Liver (tissue), 9 donors: ENCODE data around the gene PPARD. TPM values are rescaled to one million over a fixed set of nuclear protein-coding genes. Genes with fewer than 3 reads are reported as not detected.

Experiments
- DNase-seq: peaks from one replicate; pipeline ENCODE4 v3.0.0-alpha.2; 2017; ENCODE audit warnings: low spot score
- H3K27ac ChIP-seq, 2 donors: one replicate each; pipeline ENCODE4 v1.7.0; 2013; ENCODE audit warnings: inconsistent platforms in 2 of 2, low read length in 2 of 2, control low read depth in 1 of 2, low read depth in 1 of 2, mild to moderate bottlenecking in 1 of 2
- H3K27me3 ChIP-seq, 4 donors: one replicate each; pipeline versions ENCODE4 v1.6.1 to v1.7.0; 2013; ENCODE audit warnings: low read length in 3 of 4, inconsistent platforms in 1 of 4, mild to moderate bottlenecking in 1 of 4, moderate library complexity in 1 of 4; ENCODE audit not compliant: control insufficient read depth in 4 of 4, insufficient read depth in 4 of 4
- H3K36me3 ChIP-seq, 4 donors: one replicate each; pipeline versions ENCODE4 v1.6.1 to v1.7.0; 2013; ENCODE audit warnings: low read length in 3 of 4, mild to moderate bottlenecking in 3 of 4, low read depth in 1 of 4, moderate library complexity in 1 of 4; ENCODE audit not compliant: control insufficient read depth in 4 of 4, insufficient read depth in 3 of 4
- H3K4me1 ChIP-seq, 4 donors: one replicate each; pipeline versions ENCODE4 v1.6.1 to v1.7.0; 2013; ENCODE audit warnings: low read length in 3 of 4, mild to moderate bottlenecking in 3 of 4, moderate library complexity in 1 of 4; ENCODE audit not compliant: control insufficient read depth in 4 of 4, insufficient read depth in 4 of 4
- H3K4me3 ChIP-seq, 3 donors: one replicate each; pipeline versions ENCODE4 v1.6.1 to v1.7.0; 2013; ENCODE audit warnings: low read length in 3 of 3, control low read depth in 1 of 3, low read depth in 1 of 3, mild to moderate bottlenecking in 1 of 3
- H3K9ac ChIP-seq, 2 donors: one replicate each; pipeline ENCODE4 v1.7.0; 2013; ENCODE audit warnings: low read length in 2 of 2, mild to moderate bottlenecking in 2 of 2, moderate library complexity in 2 of 2, control low read depth in 1 of 2, low read depth in 1 of 2
- H3K9me3 ChIP-seq, 4 donors: one replicate each; pipeline versions ENCODE4 v1.6.1 to v1.7.0; 2013; ENCODE audit warnings: low read length in 3 of 4; ENCODE audit not compliant: control insufficient read depth in 4 of 4
- ATF3 ChIP-seq: IDR thresholded peaks from 2 replicates; pipeline ENCODE4 v1.6.1; 2016; ENCODE audit warnings: antibody characterized with exemption
- EGR1 ChIP-seq, 2 donors: IDR thresholded peaks; 2 replicates each; pipeline ENCODE4 v1.6.1; 2016 to 2018; ENCODE audit warnings: antibody characterized with exemption in 2 of 2, low read depth in 2 of 2
- FOXA1 ChIP-seq: IDR thresholded peaks from 2 replicates; pipeline ENCODE4 v1.6.1; 2016; ENCODE audit warnings: antibody characterized with exemption
- FOXA2 ChIP-seq: IDR thresholded peaks from 2 replicates; pipeline ENCODE4 v1.6.1; 2016; ENCODE audit warnings: antibody characterized with exemption
- GABPA ChIP-seq, 2 donors: IDR thresholded peaks in 1 of 2; conservative IDR thresholded peaks in 1 of 2; 2 replicates each; pipeline ENCODE4 v1.6.1; 2016; ENCODE audit warnings: antibody characterized with exemption in 2 of 2, mild to moderate bottlenecking in 1 of 2, moderate library complexity in 1 of 2
- HNF4A ChIP-seq, 2 donors: conservative IDR thresholded peaks; 2 replicates each; pipeline ENCODE4 v1.6.1; 2016; ENCODE audit warnings: antibody characterized with exemption in 2 of 2, mild to moderate bottlenecking in 2 of 2
- HNF4G ChIP-seq: IDR thresholded peaks from 2 replicates; pipeline ENCODE4 v1.6.1; 2016; ENCODE audit warnings: antibody characterized with exemption
- NR2F2 ChIP-seq: IDR thresholded peaks from 2 replicates; pipeline ENCODE4 v1.6.1; 2016; ENCODE audit warnings: antibody characterized with exemption
- RAD21 ChIP-seq, 2 donors: IDR thresholded peaks; 2 replicates each; pipeline ENCODE4 v1.6.1; 2016; ENCODE audit warnings: antibody characterized with exemption in 2 of 2, mild to moderate bottlenecking in 2 of 2
- RXRA ChIP-seq, 2 donors: IDR thresholded peaks; 2 replicates each; pipeline ENCODE4 v1.6.1; 2017 to 2018; ENCODE audit warnings: antibody characterized with exemption in 2 of 2, mild to moderate bottlenecking in 1 of 2
- SP1 ChIP-seq: IDR thresholded peaks from 2 replicates; pipeline ENCODE4 v1.6.1; 2018; ENCODE audit warnings: antibody characterized with exemption, mild to moderate bottlenecking
- TAF1 ChIP-seq: conservative IDR thresholded peaks from 2 replicates; pipeline ENCODE4 v1.6.1; 2016; ENCODE audit warnings: antibody characterized with exemption, mild to moderate bottlenecking
- YY1 ChIP-seq: IDR thresholded peaks from 2 replicates; pipeline ENCODE4 v1.6.1; 2016; ENCODE audit warnings: antibody characterized with exemption, mild to moderate bottlenecking
- ZBTB33 ChIP-seq: IDR thresholded peaks from 2 replicates; pipeline ENCODE4 v1.6.1; 2016; ENCODE audit warnings: antibody characterized with exemption
- WGBS: extraction: QIAGEN DNeasy Blood & Tissue Kit; methylation state at CpG from one replicate; pipeline ENCODE4 v1.1.7; 2013; 5-methylcytosine and 5-hydroxymethylcytosine counted together
- polyA plus RNA-seq, 2 donors: library from polyadenylated mRNA; stranded (reverse) in 1 of 2; unstranded in 1 of 2; fragments of 200-250 nt in 1 of 2; fragments of >200 nt in 1 of 2; fragmentation: Nextera tagmentation in 1 of 2; extraction: Ambion mirVana in 1 of 2; gene quantifications; one replicate each; pipeline versions ENCODE4 v1.2.1 to v1.2.3, GENCODE V29; 2013 to 2015
- total RNA-seq, 2 donors: library from RNA; depleted of rRNA; stranded (reverse); fragments of >200 nt; gene quantifications; one replicate each; pipeline ENCODE4 v1.2.3, GENCODE V29; 2014
- TF ChIP-seq, protein P1 (sequence below): IDR thresholded peaks from 2 replicates; pipeline ENCODE4 v1.6.1; 2016; ENCODE audit warnings: antibody characterized with exemption, mild to moderate bottlenecking
- TF ChIP-seq, protein P2 (sequence below): IDR thresholded peaks from 2 replicates; pipeline ENCODE4 v1.6.1; 2016; ENCODE audit warnings: antibody characterized with exemption
- TF ChIP-seq, protein P3 (sequence below): fragments of 150-350 bp; IDR thresholded peaks from 2 replicates; pipeline ENCODE4 v1.5.1; 2017; ENCODE audit warnings: improper control_type of control experiment, low read depth, low read length; ENCODE audit not compliant: missing input control
- donor health status: healthy.
- donor health status: healthy.
- donor health status: healthy.
- donor health status: healthy.
- donor health status: healthy.

The PPARD gene
- total and polyA plus RNA-seq, 4 donors: 2.1 to 7.8 (median 5.1) TPM

DNA sequence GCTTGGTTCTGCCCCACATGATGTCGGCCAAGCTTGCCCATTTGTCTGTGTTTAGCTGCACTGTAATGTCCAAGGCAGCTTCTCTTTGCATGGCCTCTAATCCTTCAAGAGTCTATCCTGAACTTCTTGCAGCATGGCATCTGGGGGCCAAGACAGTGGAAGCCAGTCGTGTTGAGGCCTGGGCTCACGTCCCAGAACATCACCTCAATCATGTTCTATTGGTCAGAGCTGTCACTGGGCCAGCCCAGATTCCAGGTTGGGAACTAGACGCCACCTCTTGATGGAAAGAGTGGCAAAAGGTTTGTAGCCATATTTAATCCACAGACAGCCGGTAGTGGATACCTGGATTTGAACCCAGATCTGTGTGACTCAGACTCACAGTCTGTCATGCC, 25.3 kb downstream of the PPARD start:
- H3K4me1 ChIP-seq: peaks cover 11 to 22% (median 21%) of the 10 kb centered on the region in 4 donors
- H3K9ac ChIP-seq: no peak overlapping the region
- TF ChIP-seq, protein P1, sequence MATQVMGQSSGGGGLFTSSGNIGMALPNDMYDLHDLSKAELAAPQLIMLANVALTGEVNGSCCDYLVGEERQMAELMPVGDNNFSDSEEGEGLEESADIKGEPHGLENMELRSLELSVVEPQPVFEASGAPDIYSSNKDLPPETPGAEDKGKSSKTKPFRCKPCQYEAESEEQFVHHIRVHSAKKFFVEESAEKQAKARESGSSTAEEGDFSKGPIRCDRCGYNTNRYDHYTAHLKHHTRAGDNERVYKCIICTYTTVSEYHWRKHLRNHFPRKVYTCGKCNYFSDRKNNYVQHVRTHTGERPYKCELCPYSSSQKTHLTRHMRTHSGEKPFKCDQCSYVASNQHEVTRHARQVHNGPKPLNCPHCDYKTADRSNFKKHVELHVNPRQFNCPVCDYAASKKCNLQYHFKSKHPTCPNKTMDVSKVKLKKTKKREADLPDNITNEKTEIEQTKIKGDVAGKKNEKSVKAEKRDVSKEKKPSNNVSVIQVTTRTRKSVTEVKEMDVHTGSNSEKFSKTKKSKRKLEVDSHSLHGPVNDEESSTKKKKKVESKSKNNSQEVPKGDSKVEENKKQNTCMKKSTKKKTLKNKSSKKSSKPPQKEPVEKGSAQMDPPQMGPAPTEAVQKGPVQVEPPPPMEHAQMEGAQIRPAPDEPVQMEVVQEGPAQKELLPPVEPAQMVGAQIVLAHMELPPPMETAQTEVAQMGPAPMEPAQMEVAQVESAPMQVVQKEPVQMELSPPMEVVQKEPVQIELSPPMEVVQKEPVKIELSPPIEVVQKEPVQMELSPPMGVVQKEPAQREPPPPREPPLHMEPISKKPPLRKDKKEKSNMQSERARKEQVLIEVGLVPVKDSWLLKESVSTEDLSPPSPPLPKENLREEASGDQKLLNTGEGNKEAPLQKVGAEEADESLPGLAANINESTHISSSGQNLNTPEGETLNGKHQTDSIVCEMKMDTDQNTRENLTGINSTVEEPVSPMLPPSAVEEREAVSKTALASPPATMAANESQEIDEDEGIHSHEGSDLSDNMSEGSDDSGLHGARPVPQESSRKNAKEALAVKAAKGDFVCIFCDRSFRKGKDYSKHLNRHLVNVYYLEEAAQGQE: no peak
- TF ChIP-seq ATF3 (no peak), ZBTB33 (no peak), RXRA (IDR thresholded peaks at IDR 0.05) (no peak), FOXA2 (no peak), SP1 (no peak), FOXA1 (no peak), NR2F2 (no peak), RAD21 (IDR thresholded peaks at IDR 0.05) (no peak), HNF4A (conservative IDR thresholded peaks at IDR 0.05) (no peak), GABPA (IDR thresholded peaks at IDR 0.05 in 1 of 2, conservative IDR thresholded peaks at IDR 0.05 in 1 of 2) (no peak), TAF1 (no peak), YY1 (no peak), EGR1 (IDR thresholded peaks at IDR 0.05; ENCODE audit: low read depth in 2 of 2) (no peak), HNF4G (no peak)
- TF ChIP-seq, protein P2, sequence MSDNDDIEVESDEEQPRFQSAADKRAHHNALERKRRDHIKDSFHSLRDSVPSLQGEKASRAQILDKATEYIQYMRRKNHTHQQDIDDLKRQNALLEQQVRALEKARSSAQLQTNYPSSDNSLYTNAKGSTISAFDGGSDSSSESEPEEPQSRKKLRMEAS: no peak
- TF ChIP-seq, protein P3, sequence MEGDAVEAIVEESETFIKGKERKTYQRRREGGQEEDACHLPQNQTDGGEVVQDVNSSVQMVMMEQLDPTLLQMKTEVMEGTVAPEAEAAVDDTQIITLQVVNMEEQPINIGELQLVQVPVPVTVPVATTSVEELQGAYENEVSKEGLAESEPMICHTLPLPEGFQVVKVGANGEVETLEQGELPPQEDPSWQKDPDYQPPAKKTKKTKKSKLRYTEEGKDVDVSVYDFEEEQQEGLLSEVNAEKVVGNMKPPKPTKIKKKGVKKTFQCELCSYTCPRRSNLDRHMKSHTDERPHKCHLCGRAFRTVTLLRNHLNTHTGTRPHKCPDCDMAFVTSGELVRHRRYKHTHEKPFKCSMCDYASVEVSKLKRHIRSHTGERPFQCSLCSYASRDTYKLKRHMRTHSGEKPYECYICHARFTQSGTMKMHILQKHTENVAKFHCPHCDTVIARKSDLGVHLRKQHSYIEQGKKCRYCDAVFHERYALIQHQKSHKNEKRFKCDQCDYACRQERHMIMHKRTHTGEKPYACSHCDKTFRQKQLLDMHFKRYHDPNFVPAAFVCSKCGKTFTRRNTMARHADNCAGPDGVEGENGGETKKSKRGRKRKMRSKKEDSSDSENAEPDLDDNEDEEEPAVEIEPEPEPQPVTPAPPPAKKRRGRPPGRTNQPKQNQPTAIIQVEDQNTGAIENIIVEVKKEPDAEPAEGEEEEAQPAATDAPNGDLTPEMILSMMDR: no peak
- no peaks in the 10 kb centered on the region for H3K9me3 ChIP-seq
- DNase-seq: no peak
- H3K27me3 ChIP-seq: no peaks in the 10 kb centered on the region
- WGBS: 97% methylated on average over 5 of the region's 5 CpGs
- no peaks in the 10 kb centered on the region for H3K36me3 ChIP-seq
- no peak overlapping the region for H3K27ac ChIP-seq
- no peak overlapping the region for H3K4me3 ChIP-seq
